Esophagus muscularis mucosa (tissue), 3 donors: ENCODE data around the gene ANO6.

Source experiments
- CTCF ChIP-seq, 3 experiments: fragments of 200-600 bp in 2 of 3; fragments of 450-650 bp in 1 of 3; sonication (generic) in 2 of 3; IDR thresholded peaks; one replicate each; pipeline ENCODE4 v1.5.1; 2017 to 2019; ENCODE audit warnings: antibody characterized with exemption in 3 of 3, mild to moderate bottlenecking in 2 of 3, moderate library complexity in 1 of 3
- POLR2AphosphoS5 ChIP-seq, 2 donors: sonication (generic); formaldehyde crosslinking; IDR thresholded peaks; one replicate each; pipeline ENCODE4 v1.6.1; 2017; ENCODE audit warnings: antibody characterized with exemption in 2 of 2

- no peak for TF ChIP-seq CTCF (IDR thresholded peaks at IDR 0.05)
- no peak for TF ChIP-seq POLR2AphosphoS5 (IDR thresholded peaks at IDR 0.05)
Observed at GRCh38 chr12:45337835-45338234, 121.9 kb downstream of the ANO6 start.
